Measurements from ENCODE around the gene ARHGEF12. TPM values are rescaled to one million over a fixed set of nuclear protein-coding genes. Genes with fewer than 3 reads are reported as not detected.

ARHGEF12 gene
- polyA plus RNA-seq, 3 donors: 0.25 to 0.87 (median 0.27) TPM

GRCh38 chr11:120357620-120358019, 21.4 kb downstream of the ARHGEF12 start:
- peaks cover 93 to 100% of the 10 kb centered on the region in 2 donors for H3K27me3 ChIP-seq (ENCODE audit: control insufficient read depth in 2 of 2, insufficient read depth in 2 of 2, low read length in 2 of 2)
- DNase-seq: no peak
- Mint-ChIP-seq H3K27me3 (ENCODE audit: low read depth in 3 of 3) (peaks cover 86 to 93% (median 87%) of the 10 kb centered on the region in 3 donors), H3K4me3 (peak overlapping the region in 1 of 2 donors; percentile 71), H3K27ac (no peak overlapping the region), H3K4me1 (no peaks in the 10 kb centered on the region), H3K36me3 (peaks cover 0 to 2% of the 10 kb centered on the region in 2 donors), H3K9me3 (peaks cover 0 to 9% (median 0%) of the 10 kb centered on the region in 7 donors)
- intact Hi-C loops (cut with micrococcal nuclease): no loop called here
- no peak for TF ChIP-seq CTCF (IDR thresholded peaks at IDR 0.05)
- H2AFZ ChIP-seq (ENCODE audit: insufficient read depth, low read depth, low read length, poor library complexity, severe bottlenecking): no peak overlapping the region
- H3K9ac ChIP-seq (ENCODE audit: insufficient read depth, low read length, poor library complexity, severe bottlenecking): no peak overlapping the region
- WGBS (ENCODE audit: insufficient coverage): 100% methylated on average over 3 of the region's 6 CpGs
- H3K36me3 ChIP-seq (replicated peaks in 1 of 2; ENCODE audit: control insufficient read depth in 1 of 2, insufficient read depth in 2 of 2, low read length in 2 of 2): no peaks in the 10 kb centered on the region
- peaks cover 0 to 24% of the 10 kb centered on the region in 2 donors for H3K9me3 ChIP-seq (replicated peaks in 1 of 2; ENCODE audit: control insufficient read depth in 1 of 2, insufficient read depth in 1 of 2, low read length in 2 of 2)
- H3K79me2 ChIP-seq (ENCODE audit: insufficient read depth, low read length): no peaks in the 10 kb centered on the region
- H3K4me2 ChIP-seq (replicated peaks; ENCODE audit: extremely low read depth, low read length, poor library complexity, severe bottlenecking): no peak overlapping the region
- no peak overlapping the region for H3K27ac ChIP-seq (ENCODE audit: low read depth in 1 of 2, low read length in 2 of 2)
- no peaks in the 10 kb centered on the region for H3K4me1 ChIP-seq (ENCODE audit: control insufficient read depth in 1 of 2, insufficient read depth in 2 of 2, low read length in 2 of 2)
- H4K20me1 ChIP-seq (ENCODE audit: insufficient read depth, low read length): peaks cover 15% of the 10 kb centered on the region
- no peak overlapping the region for H3K4me3 ChIP-seq (replicated peaks in 1 of 3; ENCODE audit: low read depth in 2 of 3, low read length in 3 of 3)

GRCh38 chr11:120358729-120359128, 22.5 kb downstream of the ARHGEF12 start:
- H3K4me2 ChIP-seq (replicated peaks; ENCODE audit: extremely low read depth, low read length, poor library complexity, severe bottlenecking): no peak overlapping the region

More at GRCh38 chr11:120358729-120359128, 22.5 kb downstream of the ARHGEF12 start:
- DNase-seq: no peak
- peak overlapping the region in 1 of 2 donors; percentile 69 for H3K4me3 Mint-ChIP-seq
- H4K20me1 ChIP-seq (ENCODE audit: insufficient read depth, low read length): peaks cover 6% of the 10 kb centered on the region
- H3K27ac Mint-ChIP-seq: no peak overlapping the region
- WGBS (ENCODE audit: insufficient coverage): 95% methylated on average over 3 of the region's 3 CpGs
- H3K4me3 ChIP-seq (replicated peaks in 1 of 3; ENCODE audit: low read depth in 2 of 3, low read length in 3 of 3): no peak overlapping the region
- no peak overlapping the region for H3K9ac ChIP-seq (ENCODE audit: insufficient read depth, low read length, poor library complexity, severe bottlenecking)
- H3K36me3 ChIP-seq (replicated peaks in 1 of 2; ENCODE audit: control insufficient read depth in 1 of 2, insufficient read depth in 2 of 2, low read length in 2 of 2): no peaks in the 10 kb centered on the region
- H3K79me2 ChIP-seq (ENCODE audit: insufficient read depth, low read length): no peaks in the 10 kb centered on the region
- H3K4me1 Mint-ChIP-seq: no peaks in the 10 kb centered on the region
- no peak overlapping the region for H2AFZ ChIP-seq (ENCODE audit: insufficient read depth, low read depth, low read length, poor library complexity, severe bottlenecking)
- intact Hi-C loops (cut with micrococcal nuclease): no loop called here
- no peak for TF ChIP-seq CTCF (IDR thresholded peaks at IDR 0.05)
- H3K27me3 ChIP-seq (ENCODE audit: control insufficient read depth in 2 of 2, insufficient read depth in 2 of 2, low read length in 2 of 2): peaks cover 90 to 99% of the 10 kb centered on the region in 2 donors
- H3K4me1 ChIP-seq (ENCODE audit: control insufficient read depth in 1 of 2, insufficient read depth in 2 of 2, low read length in 2 of 2): no peaks in the 10 kb centered on the region
- H3K27me3 Mint-ChIP-seq (ENCODE audit: low read depth in 3 of 3): peaks cover 84 to 92% (median 85%) of the 10 kb centered on the region in 3 donors
- H3K9me3 ChIP-seq (replicated peaks in 1 of 2; ENCODE audit: control insufficient read depth in 1 of 2, insufficient read depth in 1 of 2, low read length in 2 of 2): peaks cover 0 to 20% of the 10 kb centered on the region in 2 donors
- no peak overlapping the region for H3K27ac ChIP-seq (ENCODE audit: low read depth in 1 of 2, low read length in 2 of 2)
- peaks cover 0 to 7% (median 0%) of the 10 kb centered on the region in 7 donors for H3K9me3 Mint-ChIP-seq
- peaks cover 0 to 2% of the 10 kb centered on the region in 2 donors for H3K36me3 Mint-ChIP-seq
